WI38 (cell line): Measurements from ENCODE around the gene IL3RA.
"Not testable (repeated sequence)": the region's sequence is repeated elsewhere in the genome, so short reads cannot be mapped to it uniquely, and the experiment has no call there.

Source experiments
- H3K4me3 ChIP-seq: 2 replicates; pipeline ENCODE4 v1.5.1; 2011; ENCODE audit warnings: low read depth, mild to moderate bottlenecking, control low read depth, low read length
- TF ChIP-seq, protein P1 (sequence below): IDR thresholded peaks from 2 replicates; pipeline ENCODE4 v1.5.1; 2012; ENCODE audit warnings: low read depth, mild to moderate bottlenecking, control low read depth, low read length

IL3RA gene

DNA sequence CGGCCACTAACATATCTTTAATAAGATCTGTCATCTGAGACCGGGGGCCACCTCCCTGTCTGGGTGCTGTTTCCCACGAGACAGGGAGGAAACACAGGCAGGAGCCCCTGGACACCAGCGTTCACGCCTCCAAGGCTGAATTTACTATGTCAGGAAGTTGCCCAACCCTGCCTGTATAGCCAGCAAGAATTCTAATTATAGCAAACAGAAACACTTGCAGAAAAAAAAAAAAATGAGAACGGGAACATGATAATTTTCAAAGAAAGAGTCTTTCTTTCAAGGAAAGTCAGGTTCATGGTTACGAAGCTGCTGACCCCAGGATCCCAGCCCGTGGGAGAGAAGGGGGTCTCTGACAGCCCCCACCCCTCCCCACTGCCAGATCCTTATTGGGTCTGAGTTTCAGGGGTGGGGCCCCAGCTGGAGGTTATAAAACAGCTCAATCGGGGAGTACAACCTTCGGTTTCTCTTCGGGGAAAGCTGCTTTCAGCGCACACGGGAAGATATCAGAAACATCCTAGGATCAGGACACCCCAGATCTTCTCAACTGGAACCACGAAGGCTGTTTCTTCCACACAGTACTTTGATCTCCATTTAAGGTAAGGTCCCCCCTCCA, at the start of gene IL3RA:
Gene IL3RA (plus strand): TSS at position 455 of the 613 bp plus-strand sequence. CDS start 4,981 bp downstream, outside the sequence.
- TF ChIP-seq, protein P1, sequence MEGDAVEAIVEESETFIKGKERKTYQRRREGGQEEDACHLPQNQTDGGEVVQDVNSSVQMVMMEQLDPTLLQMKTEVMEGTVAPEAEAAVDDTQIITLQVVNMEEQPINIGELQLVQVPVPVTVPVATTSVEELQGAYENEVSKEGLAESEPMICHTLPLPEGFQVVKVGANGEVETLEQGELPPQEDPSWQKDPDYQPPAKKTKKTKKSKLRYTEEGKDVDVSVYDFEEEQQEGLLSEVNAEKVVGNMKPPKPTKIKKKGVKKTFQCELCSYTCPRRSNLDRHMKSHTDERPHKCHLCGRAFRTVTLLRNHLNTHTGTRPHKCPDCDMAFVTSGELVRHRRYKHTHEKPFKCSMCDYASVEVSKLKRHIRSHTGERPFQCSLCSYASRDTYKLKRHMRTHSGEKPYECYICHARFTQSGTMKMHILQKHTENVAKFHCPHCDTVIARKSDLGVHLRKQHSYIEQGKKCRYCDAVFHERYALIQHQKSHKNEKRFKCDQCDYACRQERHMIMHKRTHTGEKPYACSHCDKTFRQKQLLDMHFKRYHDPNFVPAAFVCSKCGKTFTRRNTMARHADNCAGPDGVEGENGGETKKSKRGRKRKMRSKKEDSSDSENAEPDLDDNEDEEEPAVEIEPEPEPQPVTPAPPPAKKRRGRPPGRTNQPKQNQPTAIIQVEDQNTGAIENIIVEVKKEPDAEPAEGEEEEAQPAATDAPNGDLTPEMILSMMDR, result no peak
- no peak within 1 kb of the TSS for H3K4me3 ChIP-seq

DNA sequence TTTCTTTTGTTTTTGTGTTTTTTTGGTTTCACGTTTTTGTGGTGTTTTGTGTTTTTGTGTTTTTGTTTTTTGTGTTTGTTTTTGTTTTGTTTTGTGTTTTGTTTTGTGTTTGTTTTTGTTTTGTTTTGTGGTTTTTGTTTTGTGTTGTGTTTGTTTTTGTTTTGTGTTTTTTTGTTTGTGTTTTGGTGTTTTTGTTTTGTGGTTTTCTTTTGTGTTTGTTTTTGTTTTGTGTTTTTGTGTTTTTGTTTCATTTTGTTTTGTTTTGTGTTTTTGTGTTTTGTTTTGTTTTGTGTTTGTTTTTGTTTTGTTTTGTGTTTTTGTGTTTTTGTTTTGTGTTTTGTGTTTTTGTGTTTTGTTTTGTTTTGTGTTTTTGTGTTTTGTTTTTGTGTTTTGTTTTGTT, 47.0 kb upstream of the IL3RA start:
- H3K4me3 ChIP-seq, result no peak overlapping the region
- TF ChIP-seq, protein P1, result no peak

DNA sequence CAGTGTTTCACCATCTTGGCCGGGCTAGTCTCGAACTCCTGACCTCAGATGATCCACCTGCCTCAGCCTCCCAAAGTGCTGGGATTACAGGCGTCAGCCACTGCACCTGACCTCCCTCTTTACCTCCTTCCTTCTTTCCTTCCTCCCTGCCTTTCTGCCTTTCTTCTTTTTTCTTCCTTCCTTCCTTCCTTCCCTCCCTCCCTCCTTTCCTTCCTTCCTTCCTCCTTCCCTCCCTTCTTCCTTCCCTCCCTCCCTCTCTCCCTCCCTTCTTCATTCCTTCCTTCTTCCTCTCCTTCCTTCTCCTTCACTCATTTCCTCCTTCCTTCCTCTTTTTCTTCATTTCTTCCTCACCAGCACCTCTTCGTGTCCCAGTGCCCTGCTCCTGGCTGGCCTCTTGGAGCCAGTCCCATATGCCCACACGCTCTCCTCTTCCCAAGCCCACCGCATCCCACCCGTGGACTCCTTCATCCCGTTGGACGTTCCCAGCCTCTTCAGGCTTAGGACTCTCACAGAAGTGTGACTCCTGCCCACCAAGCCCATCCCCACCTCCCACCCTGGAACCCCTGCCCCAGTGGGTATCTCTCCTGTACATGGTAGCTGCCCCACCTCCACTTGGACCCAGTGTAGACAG, 45.4 kb upstream of the IL3RA start:
- H3K4me3 ChIP-seq, result no peak overlapping the region
- TF ChIP-seq, protein P1, result no peak

DNA sequence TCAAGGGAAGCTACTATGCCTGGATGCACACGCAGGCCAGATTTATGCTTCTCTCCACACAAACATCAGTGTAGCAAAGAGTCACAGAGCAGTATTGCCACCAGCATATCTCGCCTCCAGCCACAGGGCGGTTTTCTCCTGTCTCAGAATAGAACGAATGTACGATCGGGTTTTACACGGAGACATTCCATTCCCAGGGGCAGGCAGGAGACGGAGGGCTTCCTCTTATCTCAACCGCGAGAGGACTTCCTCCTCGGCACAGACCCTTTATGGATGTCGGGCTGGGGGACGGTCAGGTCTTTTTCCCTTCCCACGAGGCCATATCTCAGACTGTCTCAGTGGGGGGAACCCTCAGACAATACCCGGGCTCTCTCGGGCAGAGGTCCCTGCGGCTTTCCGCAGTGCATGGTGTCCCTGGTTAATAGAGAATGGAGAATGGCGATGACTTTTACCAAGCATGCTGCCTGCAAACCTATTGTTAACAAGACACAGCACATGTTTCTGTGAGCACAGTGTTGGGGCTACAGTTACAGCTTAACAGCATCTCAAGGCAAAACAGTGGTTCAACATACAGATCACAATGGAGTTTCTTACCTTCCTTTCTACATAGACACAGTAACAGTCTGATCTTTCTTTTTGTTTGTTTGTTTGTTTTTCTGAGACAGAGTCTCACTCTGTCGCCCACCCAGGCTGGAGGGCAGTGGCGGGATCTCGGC, 43.9 kb upstream of the IL3RA start:
- TF ChIP-seq, protein P1, result no peak
- H3K4me3 ChIP-seq, result no peak overlapping the region

DNA sequence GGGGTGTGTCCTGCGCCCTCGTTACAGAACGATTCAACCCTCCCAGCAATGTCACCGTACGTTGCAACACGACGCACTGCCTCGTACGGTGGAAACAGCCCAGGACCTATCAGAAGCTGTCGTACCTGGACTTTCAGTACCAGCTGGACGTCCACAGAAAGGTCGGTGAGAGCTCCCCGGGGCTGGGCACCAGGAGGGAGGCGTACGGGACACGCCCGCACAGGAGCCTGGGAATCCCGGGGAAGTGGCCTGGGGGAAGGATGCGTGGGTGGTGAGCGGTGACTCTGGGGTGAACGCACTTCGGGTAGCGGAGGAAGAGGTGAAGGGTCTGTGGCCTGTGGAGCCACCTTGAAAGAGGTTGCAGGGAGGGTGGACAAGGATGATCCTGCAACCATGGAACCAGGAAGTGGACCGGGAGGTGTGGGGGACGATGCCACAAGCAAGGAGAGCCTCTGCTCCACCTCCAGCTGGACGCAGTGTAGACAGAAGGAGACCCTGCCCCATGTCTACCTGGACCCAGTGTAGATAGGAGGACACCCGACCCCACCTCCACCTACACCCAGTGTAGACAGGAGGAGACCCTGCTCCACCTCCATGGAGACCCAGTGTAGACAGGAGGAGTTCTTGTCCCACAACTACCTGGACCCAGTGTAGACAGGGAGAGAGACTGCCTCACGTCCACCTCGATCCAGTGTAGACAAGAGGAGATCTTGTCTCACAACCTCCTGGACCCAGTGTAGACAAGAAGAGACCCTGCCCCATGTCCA, 42.1 kb upstream of the IL3RA start:
- TF ChIP-seq, protein P1, result no peak
- H3K4me3 ChIP-seq, result no peak overlapping the region

DNA sequence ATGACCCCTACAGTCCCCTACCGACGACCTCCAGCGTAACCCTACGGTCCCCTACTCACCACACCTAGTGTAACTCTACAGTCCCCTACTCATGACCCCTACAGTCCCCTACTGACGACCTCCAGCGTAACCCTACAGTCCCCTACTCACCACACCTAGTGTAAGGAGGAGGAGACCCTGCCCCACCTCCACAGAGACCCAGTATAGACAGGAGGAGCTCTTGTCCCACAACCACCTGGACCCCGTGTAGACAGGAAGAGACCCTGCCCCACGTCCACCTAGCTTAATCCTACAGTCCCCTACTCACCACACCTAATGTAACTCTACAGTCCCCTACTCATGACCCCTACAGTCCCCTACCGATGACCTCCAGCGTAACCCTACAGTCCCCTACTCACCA, 41.0 kb upstream of the IL3RA start:
- no peak overlapping the region for H3K4me3 ChIP-seq
- TF ChIP-seq, protein P1, result no peak

DNA sequence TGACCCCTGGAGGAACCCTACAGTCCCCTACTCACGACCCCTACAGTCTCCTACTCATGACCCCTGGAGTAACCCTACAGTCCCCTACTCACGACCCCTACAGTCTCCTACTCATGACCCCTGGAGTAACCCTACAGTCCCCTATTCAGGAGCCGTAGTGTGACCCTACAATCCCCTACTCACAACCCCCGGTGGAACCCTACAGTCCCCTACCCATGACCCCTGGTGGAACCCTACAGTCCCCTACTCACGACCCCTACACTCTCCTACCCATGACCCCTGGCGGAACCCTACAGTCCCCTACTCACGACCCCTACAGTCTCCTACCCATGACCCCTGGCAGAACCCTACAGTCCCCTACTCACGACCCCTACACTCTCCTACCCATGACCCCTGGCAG, 39.0 kb upstream of the IL3RA start:
- H3K4me3 ChIP-seq, result not testable (repeated sequence)
